ENCODE measurements around the gene MEGF10.

The MEGF10 gene

DNA sequence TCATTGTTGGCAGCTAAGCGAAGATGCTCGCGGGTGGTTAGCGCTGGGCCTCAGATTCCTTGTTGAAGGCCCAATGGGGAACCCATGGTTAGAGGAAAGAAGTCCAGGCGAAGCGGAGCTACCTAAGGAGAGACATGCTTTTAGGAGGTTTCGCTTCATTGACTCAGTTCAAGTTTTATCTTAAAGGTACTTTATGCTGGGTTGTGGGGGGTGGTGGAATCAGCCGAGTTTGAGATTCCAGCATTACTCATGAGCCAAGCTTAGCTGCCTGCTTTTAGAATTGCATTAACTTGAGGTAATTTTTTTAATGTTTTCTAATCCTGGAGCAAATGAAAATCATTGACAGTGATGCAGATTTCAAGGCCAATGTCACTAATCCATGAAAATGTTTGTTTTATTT, 16.1 kb downstream of the MEGF10 start:
- no peak for TF ChIP-seq TAF1 (IDR thresholded peaks at IDR 0.05; ENCODE audit: low read depth)
- TF ChIP-seq, protein P1, sequence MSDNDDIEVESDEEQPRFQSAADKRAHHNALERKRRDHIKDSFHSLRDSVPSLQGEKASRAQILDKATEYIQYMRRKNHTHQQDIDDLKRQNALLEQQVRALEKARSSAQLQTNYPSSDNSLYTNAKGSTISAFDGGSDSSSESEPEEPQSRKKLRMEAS (IDR thresholded peaks at IDR 0.05), result no peak
- no peak for TF ChIP-seq ZBTB7A (IDR thresholded peaks at IDR 0.05; ENCODE audit: low read depth)

DNA sequence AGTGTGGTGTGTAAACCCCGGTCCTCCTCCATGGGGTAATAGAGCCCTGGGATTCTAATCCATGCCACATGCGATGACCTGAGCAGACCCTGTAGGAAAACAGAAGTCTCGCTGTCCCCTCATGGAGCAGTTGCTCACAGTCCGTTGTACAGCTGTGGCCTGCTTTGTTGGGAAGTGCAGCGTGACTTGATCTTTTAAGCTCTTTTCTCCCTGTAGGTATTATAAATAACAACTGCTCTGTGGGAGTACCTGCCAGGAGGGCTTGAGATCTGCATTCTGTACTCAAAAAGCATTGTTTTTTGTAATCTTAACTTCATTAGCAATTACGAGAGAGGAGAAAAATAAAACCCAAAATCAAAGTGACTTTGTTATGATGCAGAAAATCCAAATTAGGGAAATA, 17.3 kb downstream of the MEGF10 start:
- TF ChIP-seq FOXM1 (IDR thresholded peaks at IDR 0.05; ENCODE audit: borderline replicate concordance, low read depth) (no peak), TCF12 (IDR thresholded peaks at IDR 0.05; ENCODE audit: low read depth) (no peak), EGR1 (IDR thresholded peaks at IDR 0.05) (no peak), YY1 (IDR thresholded peaks at IDR 0.05; ENCODE audit: low read depth) (no peak), RAD21 (IDR thresholded peaks at IDR 0.05; ENCODE audit: low read depth) (no peak), CEBPB (IDR thresholded peaks at IDR 0.05) (no peak), NFIC (IDR thresholded peaks at IDR 0.05) (no peak), CREB1 (IDR thresholded peaks at IDR 0.05; ENCODE audit: low read depth) (no peak), EP300 (IDR thresholded peaks at IDR 0.05; ENCODE audit: borderline replicate concordance) (no peak)
- TF ChIP-seq, protein P1 (IDR thresholded peaks at IDR 0.05), result no peak
- TF ChIP-seq, protein P2, sequence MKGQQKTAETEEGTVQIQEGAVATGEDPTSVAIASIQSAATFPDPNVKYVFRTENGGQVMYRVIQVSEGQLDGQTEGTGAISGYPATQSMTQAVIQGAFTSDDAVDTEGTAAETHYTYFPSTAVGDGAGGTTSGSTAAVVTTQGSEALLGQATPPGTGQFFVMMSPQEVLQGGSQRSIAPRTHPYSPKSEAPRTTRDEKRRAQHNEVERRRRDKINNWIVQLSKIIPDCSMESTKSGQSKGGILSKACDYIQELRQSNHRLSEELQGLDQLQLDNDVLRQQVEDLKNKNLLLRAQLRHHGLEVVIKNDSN (IDR thresholded peaks at IDR 0.05), result no peak
- TF ChIP-seq, protein P3, sequence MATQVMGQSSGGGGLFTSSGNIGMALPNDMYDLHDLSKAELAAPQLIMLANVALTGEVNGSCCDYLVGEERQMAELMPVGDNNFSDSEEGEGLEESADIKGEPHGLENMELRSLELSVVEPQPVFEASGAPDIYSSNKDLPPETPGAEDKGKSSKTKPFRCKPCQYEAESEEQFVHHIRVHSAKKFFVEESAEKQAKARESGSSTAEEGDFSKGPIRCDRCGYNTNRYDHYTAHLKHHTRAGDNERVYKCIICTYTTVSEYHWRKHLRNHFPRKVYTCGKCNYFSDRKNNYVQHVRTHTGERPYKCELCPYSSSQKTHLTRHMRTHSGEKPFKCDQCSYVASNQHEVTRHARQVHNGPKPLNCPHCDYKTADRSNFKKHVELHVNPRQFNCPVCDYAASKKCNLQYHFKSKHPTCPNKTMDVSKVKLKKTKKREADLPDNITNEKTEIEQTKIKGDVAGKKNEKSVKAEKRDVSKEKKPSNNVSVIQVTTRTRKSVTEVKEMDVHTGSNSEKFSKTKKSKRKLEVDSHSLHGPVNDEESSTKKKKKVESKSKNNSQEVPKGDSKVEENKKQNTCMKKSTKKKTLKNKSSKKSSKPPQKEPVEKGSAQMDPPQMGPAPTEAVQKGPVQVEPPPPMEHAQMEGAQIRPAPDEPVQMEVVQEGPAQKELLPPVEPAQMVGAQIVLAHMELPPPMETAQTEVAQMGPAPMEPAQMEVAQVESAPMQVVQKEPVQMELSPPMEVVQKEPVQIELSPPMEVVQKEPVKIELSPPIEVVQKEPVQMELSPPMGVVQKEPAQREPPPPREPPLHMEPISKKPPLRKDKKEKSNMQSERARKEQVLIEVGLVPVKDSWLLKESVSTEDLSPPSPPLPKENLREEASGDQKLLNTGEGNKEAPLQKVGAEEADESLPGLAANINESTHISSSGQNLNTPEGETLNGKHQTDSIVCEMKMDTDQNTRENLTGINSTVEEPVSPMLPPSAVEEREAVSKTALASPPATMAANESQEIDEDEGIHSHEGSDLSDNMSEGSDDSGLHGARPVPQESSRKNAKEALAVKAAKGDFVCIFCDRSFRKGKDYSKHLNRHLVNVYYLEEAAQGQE (IDR thresholded peaks at IDR 0.05; ENCODE audit: low read depth), result no peak

DNA sequence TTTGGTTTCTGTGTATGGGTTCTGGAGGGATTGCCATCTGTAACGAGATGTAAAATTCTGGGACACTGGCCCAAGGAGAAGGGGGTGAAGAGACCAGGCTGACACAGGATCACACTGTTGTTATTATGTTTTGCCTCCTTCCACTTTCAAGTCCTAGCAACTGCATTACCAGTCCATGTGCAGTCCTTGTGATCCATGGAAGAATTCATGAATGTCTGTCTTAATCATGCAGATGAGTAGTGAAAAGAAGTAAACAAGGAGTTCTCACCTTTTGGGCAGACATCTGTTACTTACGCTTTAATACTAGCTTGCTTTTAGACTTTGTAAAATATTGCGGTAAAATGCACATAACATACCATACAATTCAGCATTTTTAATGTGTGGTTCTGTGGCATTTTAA, 18.3 kb downstream of the MEGF10 start:
- TF ChIP-seq EP300 (IDR thresholded peaks at IDR 0.05; ENCODE audit: borderline replicate concordance) (no peak), TEAD4 (IDR thresholded peaks at IDR 0.05) (no peak), CEBPB (IDR thresholded peaks at IDR 0.05) (no peak), CREB1 (IDR thresholded peaks at IDR 0.05; ENCODE audit: low read depth) (no peak), YY1 (IDR thresholded peaks at IDR 0.05; ENCODE audit: low read depth) (no peak), NFIC (IDR thresholded peaks at IDR 0.05) (no peak), RAD21 (IDR thresholded peaks at IDR 0.05; ENCODE audit: low read depth) (no peak), TCF12 (IDR thresholded peaks at IDR 0.05; ENCODE audit: low read depth) (no peak), FOXM1 (IDR thresholded peaks at IDR 0.05; ENCODE audit: borderline replicate concordance, low read depth) (no peak), TAF1 (IDR thresholded peaks at IDR 0.05; ENCODE audit: low read depth) (no peak), EGR1 (IDR thresholded peaks at IDR 0.05) (no peak)
- TF ChIP-seq, protein P1 (IDR thresholded peaks at IDR 0.05), result no peak
- TF ChIP-seq, protein P3 (IDR thresholded peaks at IDR 0.05; ENCODE audit: low read depth), result no peak

DNA sequence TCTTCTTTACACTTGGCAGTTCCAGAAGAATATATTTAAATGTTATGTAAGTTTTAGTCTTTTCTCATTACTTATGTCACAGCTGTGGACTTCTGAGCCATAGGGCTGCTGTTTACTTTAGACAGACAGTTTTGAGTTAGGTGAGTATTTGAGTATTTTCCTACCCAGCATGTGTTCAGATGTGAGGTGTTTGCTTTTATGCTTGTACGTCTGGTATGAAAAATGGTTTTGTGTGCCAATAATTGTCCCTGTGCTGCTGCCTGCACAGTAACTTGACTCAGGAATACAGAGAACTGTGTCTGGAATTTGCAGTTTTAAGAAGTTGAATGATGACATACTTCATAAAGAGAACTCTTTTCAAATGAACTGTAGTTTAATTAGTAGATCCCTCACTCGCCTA, 20.8 kb downstream of the MEGF10 start:
- TF ChIP-seq, protein P1 (IDR thresholded peaks at IDR 0.05), result no peak
- TF ChIP-seq, protein P2 (IDR thresholded peaks at IDR 0.05), result no peak
- TF ChIP-seq FOXM1 (IDR thresholded peaks at IDR 0.05; ENCODE audit: borderline replicate concordance, low read depth), result no peak
- TF ChIP-seq, protein P3 (IDR thresholded peaks at IDR 0.05; ENCODE audit: low read depth), result no peak
- TF ChIP-seq NFIC (IDR thresholded peaks at IDR 0.05), result no peak
- TF ChIP-seq TEAD4 (IDR thresholded peaks at IDR 0.05), result no peak
- TF ChIP-seq EP300 (IDR thresholded peaks at IDR 0.05; ENCODE audit: borderline replicate concordance), result no peak
- TF ChIP-seq CREB1 (IDR thresholded peaks at IDR 0.05; ENCODE audit: low read depth), result no peak
- no peak for TF ChIP-seq ZBTB7A (IDR thresholded peaks at IDR 0.05; ENCODE audit: low read depth)
- TF ChIP-seq TAF1 (IDR thresholded peaks at IDR 0.05; ENCODE audit: low read depth), result no peak
- no peak for TF ChIP-seq CEBPB (IDR thresholded peaks at IDR 0.05)
- no peak for TF ChIP-seq EGR1 (IDR thresholded peaks at IDR 0.05)
- no peak for TF ChIP-seq TCF12 (IDR thresholded peaks at IDR 0.05; ENCODE audit: low read depth)
- no peak for TF ChIP-seq RAD21 (IDR thresholded peaks at IDR 0.05; ENCODE audit: low read depth)
- no peak for TF ChIP-seq YY1 (IDR thresholded peaks at IDR 0.05; ENCODE audit: low read depth)
